Hematopoietic multipotent progenitor cell treated with erythropoietin and hydrocortisone succinate and interleukin-3 and kit ligand, for 6 days (in vitro differentiated cells): ENCODE measurements around the gene CHTOP.
"Not testable (repeated sequence)": the region's sequence is repeated elsewhere in the genome, so short reads cannot be mapped to it uniquely, and the experiment has no call there.

Experiments
- DNase-seq: peaks from one replicate; pipeline ENCODE4 v3.0.0-alpha.2; 2015

CHTOP gene

DNA sequence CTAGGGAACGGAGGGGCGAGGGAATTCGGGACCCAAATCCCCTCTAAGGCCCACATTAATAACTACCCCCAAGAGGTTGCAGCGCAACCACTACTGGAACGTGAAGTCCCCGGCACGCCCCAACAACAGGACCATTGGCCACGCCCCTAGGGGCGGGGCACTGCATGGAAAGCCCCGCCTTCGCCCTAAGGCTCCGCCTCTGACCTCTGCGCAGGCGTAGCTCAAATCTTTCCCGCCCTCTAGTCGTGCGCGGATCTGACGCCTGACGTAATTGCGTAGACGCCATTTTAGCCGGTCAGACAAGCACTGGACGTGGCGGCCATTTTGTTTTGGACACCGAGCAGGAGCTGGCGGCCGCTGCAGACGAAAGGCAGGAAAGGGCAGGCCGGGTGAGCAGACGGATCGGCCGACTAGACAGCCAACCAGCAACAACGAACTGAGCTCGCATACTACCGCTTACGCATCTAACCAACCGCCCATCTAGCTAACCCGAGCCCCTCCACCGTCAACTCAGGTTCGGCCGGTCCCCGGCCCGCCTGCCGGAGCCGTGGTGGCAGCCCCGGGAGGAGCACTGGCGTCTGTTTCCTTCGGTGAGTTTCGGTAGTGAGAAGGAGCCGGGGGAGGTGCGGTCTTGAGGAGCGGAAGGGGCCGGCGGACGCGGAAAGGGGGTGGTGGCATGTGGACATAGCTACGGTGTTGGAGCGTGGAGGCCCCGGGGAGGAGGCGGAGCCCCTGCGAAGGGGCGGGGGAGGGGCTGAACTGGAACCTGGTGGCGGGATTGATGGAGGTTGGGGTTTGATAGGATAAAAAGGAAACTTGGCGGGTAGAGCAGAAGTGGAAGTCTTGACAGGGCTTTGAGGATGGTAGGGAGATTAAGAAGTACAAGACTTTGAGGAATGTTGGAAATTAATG lies at the start of gene CHTOP:
CHTOP (plus strand) TSS at position 313 of the 912 bp plus-strand sequence. CDS start 2,523 bp downstream, outside the sequence.
- peak; percentile 99 for DNase-seq

- no peak for DNase-seq
Measured at GRCh38 chr1:153585006-153585405, 48.9 kb upstream of the CHTOP start.

- DNase-seq, result no peak
Measured at GRCh38 chr1:153586347-153586746, 47.5 kb upstream of the CHTOP start.

DNA sequence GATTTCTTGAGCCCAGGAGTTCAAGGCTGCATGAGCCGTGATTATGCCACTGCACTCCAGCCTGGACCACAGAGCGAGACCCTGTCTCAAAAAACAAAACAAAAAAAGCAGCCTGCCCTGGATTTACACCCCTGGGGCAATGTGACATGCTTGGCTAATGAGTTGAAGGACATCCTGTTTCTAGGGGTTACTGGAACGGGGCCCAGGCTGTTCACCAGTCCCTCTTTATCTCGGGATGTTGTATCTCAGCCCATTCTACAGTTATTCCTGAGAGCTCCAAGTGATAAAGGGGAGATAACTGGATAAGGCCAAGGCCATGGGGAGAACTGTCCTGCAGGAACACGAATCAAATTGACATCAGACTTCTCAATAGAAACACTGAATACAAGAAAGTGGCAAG lies 46.6 kb upstream of the CHTOP start:
- no peak for DNase-seq

DNA sequence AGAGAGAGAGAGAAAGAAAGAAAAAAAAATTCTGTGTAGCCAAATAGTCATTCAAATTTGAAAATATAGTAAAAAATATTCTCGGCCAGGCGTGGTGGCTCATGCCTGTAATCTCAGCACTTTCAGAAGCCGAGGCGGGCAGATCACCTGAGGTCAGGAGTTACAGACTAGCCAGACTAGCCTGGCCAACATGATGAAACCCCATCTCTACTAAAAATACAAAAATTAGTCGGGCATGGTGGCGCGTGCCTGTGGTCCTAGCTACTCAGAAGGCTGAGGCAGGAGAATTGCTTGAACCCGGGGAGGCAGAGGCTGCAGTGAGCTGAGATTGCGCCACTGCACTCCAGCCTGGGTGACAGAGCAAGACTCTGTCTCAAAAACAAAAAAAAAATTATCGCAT lies 45.8 kb upstream of the CHTOP start:
- not testable (repeated sequence) for DNase-seq

GRCh38 chr1:153588482-153588881 lies 45.4 kb upstream of the CHTOP start:
- no peak for DNase-seq

DNA sequence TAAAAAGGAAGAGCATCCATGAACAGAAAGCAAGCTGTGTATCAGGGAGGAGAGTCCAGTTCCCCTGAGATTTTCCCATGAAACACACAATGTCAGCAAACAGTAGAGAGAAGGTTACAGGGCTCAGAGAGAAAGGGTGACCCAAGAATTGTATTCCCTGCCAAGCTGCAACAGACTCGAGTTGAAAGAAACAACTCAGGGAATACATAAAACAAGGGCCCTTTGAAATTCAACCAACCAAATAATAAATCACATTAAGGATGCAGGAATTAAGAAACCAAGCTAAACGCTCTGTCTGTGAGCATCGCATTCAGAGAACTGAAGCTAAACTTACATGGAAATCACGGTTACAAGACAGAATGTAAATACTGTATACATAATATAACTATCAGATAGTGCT lies 41.1 kb upstream of the CHTOP start:
- DNase-seq, result no peak

- peak; percentile 49 for DNase-seq
Measured at GRCh38 chr1:153597206-153597605, 36.7 kb upstream of the CHTOP start.

DNA sequence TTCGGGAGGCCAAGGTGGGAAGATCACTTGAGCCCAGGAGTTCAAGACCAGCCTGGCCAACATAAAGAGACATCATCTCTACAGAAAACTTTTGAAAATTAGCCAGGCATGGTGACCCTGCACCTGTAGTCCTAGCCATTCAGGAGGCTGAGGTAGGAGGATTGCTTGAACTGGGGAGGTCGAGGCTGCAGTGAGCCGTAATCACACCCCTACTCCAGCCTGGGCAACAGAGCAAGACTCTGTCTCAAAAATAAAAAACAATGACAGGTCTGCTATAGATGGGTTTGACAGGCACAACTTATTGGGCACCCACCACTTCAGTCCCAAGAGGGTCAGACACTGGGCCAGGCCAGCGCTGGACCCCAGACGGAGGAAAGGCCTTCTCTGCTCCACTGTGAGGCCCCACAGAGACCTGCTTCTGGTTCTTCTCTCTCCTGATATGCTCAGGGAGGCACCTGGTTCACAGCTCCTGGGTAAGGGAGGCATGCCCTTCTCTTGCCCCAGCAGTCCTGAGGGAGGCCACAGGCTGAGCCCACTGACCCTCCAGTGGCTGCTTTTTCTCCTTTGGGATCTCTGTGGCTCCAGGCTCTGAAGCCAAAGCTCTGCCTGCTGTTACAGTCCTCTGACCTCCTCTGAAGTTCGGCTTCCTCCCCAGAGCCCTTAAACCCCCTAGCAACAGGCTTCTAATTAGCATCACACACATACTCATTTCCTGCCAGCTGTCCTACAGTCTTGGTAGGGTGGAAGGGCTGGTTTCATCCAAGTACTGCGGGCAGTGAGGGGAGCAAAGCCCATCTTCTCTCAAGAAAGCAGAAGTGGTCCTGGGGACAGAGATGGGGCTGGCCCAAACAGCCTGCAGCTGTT lies 35.3 kb upstream of the CHTOP start:
- DNase-seq, result peak; percentile 71

GRCh38 chr1:153599847-153600246 lies 34.0 kb upstream of the CHTOP start:
- no peak for DNase-seq

DNA sequence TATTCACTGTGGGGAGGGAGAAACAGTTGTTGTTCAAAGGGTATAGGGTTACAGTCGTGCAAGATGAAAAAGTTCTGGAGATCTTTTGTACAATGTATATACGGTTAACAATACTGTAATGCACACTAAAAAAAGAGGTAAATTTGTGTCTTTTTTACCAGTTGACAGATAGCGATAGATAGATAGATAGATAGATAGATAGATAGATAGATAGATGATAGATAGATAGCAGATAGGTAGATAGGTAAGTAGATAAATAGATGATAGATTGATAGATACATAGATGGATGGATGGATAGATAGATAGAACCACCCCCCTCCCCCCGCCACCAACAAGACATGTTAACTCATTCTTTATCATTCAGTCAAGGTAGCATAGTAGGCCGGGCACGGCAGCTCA lies 31.1 kb upstream of the CHTOP start:
- no peak for DNase-seq

DNA sequence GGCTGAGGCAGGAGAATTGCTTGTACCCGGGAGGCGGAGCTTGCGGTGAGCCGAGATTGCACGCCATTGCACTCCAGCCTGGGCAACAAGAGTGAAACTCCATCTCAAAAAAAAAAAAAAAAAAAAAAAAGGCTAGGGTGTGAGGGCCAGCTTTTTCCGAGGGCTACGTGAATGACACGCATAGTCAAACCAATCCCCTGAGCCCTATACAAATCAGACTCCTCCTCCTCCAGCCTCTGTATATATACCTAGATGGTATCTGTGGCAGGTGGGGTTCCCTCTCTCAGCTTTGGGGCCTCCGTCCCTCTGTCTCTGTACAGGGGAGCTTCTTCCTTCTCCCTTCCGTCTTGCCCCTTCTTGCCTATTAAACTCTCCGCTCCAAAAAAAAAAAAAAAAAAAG lies 27.7 kb upstream of the CHTOP start:
- DNase-seq, result no peak

GRCh38 chr1:153607381-153607780 lies 26.5 kb upstream of the CHTOP start:
- no peak for DNase-seq

GRCh38 chr1:153608089-153608682 lies 25.7 kb upstream of the CHTOP start:
- no peak for DNase-seq

- DNase-seq, result no peak
Measured at GRCh38 chr1:153608742-153609584, 24.9 kb upstream of the CHTOP start.

GRCh38 chr1:153609585-153609907 lies 24.3 kb upstream of the CHTOP start:
- DNase-seq, result no peak

GRCh38 chr1:153610334-153610733 lies 23.5 kb upstream of the CHTOP start:
- DNase-seq, result no peak

GRCh38 chr1:153610811-153611301 lies 23.0 kb upstream of the CHTOP start:
- DNase-seq, result no peak

DNA sequence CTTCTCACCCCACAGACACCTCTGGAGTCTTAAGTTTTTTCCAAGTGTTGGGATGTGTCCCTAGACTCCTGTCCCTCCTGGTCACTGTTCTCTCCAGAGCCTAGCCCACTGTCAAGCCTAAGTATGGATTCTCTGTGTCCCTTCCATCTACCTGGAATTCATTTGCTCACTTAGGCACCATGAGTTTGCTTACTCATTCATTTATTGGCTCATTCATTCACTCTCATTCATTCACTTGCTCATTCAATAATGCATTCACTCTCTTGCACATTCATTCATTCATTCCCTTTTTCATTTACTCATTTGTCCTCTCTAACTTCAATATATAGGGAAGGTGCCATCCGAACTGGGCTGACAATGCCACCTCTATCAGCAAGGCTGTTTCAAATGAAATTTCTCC lies 22.5 kb upstream of the CHTOP start:
- no peak for DNase-seq

- DNase-seq, result no peak
Measured at GRCh38 chr1:153612111-153612754, 21.6 kb upstream of the CHTOP start.

DNA sequence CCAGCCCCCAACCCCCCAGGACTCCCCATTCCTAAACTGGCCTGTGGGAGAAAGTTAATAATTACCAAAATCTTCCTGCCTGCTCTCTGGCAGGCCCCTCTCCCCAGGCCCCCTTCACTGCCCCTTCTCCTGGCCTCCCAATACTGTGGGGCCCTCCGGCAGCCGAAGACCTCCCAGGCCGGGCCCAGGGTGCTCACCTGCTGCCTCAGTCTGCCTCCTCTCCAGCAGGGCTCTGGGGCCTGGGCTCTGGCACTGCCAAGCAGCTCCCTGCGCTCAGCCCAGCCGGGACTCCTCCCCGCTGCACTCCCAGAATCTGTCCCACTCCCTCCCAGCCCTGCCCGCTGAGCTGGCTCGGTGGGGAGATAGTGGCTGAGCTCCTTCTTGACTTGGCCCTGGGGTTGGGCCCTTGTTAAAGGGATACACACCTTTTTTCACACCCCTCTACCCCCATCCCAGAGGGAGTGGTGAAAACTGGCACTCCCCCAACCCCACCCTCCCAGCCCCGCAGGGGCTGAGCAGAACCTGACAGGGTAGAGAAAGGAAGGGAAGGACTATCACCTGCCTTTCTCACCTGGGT lies 21.0 kb upstream of the CHTOP start, which contains the start of gene S100A16:
S100A16 (minus strand) TSS at position 383 of the 577 bp plus-strand sequence. CDS start 4,986 bp downstream, outside the sequence.
- DNase-seq, result peak; percentile 66
